ENCODE results near the gene RFPL1.

RFPL1 gene

DNA sequence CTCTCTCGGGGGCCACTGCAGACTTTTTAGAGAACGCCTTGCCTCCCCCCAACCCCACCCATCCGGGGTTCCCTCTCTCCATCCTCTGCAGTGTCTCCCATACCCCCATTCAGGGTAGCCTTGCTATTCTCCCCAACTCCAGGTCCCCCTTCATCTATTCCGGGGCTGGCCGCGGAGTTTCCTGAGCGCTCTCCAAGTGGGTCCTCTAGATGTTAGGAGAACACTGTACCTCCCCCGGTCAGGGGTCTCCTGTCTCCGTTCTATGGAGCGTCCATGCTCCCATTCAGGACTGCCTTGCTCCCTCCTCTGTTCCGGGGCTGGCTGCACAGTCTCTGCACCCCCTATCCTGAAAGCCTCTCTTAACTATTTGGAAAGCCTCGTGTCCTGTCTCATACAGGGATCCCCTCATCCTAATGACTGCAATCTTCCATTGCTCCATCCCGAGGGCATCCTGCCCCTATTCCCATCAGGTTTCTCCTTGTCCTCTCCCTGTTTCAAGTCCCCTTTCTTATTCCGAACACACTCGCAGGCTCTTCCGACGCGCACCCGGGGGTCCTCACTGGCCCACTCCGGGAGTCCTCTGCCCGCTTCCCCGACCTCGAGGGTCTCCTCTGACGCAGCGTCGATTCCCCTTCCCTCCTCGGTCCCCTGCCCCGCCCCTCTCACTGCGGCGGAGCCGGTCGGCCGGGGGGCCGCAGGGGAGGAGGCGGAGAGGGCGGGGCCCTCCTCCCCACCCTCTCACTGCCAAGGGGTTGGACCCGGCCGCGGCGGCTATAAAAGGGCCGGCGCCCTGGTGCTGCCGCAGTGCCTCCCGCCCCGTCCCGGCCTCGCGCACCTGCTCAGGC, 41.3 kb downstream of the RFPL1 start, which contains the start of gene NEFH:
TSS of gene NEFH (plus strand) at position 802 of the 845 bp plus-strand sequence. CDS start 45 bp downstream, outside the sequence.
- Histone ChIP-seq H3K4me1 (ENCODE audit: control insufficient read depth, insufficient read depth, low read length) (peaks cover 31% of the 10 kb centered on the region), H3K4me3 (ENCODE audit: low read depth, low read length) (peak within 1 kb of the TSS; percentile 63), H3K27ac (ENCODE audit: low read depth, low read length) (no peak within 1 kb of the TSS), H3K9ac (ENCODE audit: low read depth, low read length) (peak within 1 kb of the TSS; percentile 16; the same call in 1 of the 2 replicates), H3K36me3 (ENCODE audit: control insufficient read depth, insufficient read depth, low read length) (peaks cover 5% of the 10 kb centered on the region; the same call in 1 of the 2 replicates), H3K27me3 (ENCODE audit: control insufficient read depth, insufficient read depth, low read length) (peaks cover 50% of the 10 kb centered on the region), H3K9me3 (ENCODE audit: control insufficient read depth, insufficient read depth, low read length) (no peaks in the 10 kb centered on the region)

DNA sequence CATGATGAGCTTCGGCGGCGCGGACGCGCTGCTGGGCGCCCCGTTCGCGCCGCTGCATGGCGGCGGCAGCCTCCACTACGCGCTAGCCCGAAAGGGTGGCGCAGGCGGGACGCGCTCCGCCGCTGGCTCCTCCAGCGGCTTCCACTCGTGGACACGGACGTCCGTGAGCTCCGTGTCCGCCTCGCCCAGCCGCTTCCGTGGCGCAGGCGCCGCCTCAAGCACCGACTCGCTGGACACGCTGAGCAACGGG, 41.8 kb downstream of the RFPL1 start:
- Histone ChIP-seq H3K27me3 (ENCODE audit: control insufficient read depth, insufficient read depth, low read length) (peaks cover 50% of the 10 kb centered on the region), H3K36me3 (ENCODE audit: control insufficient read depth, insufficient read depth, low read length) (peaks cover 9% of the 10 kb centered on the region), H3K9ac (ENCODE audit: low read depth, low read length) (no peak overlapping the region), H3K4me1 (ENCODE audit: control insufficient read depth, insufficient read depth, low read length) (peaks cover 31% of the 10 kb centered on the region), H3K4me3 (ENCODE audit: low read depth, low read length) (peak overlapping the region; percentile 63), H3K27ac (ENCODE audit: low read depth, low read length) (no peak overlapping the region), H3K9me3 (ENCODE audit: control insufficient read depth, insufficient read depth, low read length) (no peaks in the 10 kb centered on the region)

DNA sequence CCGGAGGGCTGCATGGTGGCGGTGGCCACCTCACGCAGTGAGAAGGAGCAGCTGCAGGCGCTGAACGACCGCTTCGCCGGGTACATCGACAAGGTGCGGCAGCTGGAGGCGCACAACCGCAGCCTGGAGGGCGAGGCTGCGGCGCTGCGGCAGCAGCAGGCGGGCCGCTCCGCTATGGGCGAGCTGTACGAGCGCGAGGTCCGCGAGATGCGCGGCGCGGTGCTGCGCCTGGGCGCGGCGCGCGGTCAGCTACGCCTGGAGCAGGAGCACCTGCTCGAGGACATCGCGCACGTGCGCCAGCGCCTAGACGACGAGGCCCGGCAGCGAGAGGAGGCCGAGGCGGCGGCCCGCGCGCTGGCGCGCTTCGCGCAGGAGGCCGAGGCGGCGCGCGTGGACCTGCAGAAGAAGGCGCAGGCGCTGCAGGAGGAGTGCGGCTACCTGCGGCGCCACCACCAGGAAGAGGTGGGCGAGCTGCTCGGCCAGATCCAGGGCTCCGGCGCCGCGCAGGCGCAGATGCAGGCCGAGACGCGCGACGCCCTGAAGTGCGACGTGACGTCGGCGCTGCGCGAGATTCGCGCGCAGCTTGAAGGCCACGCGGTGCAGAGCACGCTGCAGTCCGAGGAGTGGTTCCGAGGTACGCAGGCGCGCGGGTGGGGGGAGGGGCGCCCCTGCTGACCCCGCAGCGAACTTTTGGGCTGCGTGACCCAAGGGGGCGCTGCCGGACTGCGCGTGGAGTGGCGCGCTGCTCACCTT, 42.3 kb downstream of the RFPL1 start:
- Histone ChIP-seq H3K9ac (ENCODE audit: low read depth, low read length) (peak overlapping the region; percentile 16; the same call in 1 of the 2 replicates), H3K27ac (ENCODE audit: low read depth, low read length) (no peak overlapping the region), H3K4me1 (ENCODE audit: control insufficient read depth, insufficient read depth, low read length) (peaks cover 31% of the 10 kb centered on the region), H3K36me3 (ENCODE audit: control insufficient read depth, insufficient read depth, low read length) (peaks cover 14% of the 10 kb centered on the region), H3K27me3 (ENCODE audit: control insufficient read depth, insufficient read depth, low read length) (peaks cover 50% of the 10 kb centered on the region), H3K9me3 (ENCODE audit: control insufficient read depth, insufficient read depth, low read length) (no peaks in the 10 kb centered on the region), H3K4me3 (ENCODE audit: low read depth, low read length) (peak overlapping the region; percentile 63)

DNA sequence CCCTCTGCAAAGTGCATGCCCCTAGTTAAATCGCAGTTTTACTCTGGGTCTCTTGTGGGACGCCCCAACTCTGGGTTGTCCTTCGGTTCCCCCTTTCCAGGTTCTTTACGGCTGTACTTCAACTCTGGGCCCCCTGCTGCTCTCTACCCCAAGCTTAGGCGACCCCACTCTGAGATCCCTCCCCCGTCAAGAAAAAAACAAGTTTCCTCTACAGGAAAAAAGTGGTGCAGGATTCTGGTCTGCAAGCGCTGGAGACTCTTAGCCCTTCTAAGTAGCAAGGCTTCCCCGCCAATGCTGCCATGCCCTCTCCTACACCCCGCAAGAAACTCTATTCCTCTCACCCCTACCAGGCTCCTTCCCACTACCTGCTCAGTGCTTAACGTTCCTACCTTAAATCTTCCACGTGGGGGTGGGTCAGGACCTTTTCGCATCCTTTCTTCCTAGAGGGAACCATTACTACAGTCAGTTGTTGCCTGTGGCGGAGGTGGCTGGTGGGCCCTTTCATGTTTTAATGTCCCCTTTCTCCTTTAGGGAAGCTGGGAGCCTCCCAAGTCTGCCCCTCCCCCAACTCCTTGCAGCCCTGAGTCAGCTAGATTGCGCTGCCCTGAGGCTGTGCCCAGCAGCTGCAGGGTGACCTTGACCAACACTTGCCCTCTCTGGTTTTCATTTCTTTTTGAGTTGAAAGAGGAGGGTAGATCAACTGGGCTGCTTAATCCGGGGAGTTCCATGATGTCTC, 43.0 kb downstream of the RFPL1 start:
- H3K4me1 ChIP-seq (ENCODE audit: control insufficient read depth, insufficient read depth, low read length) = peaks cover 31% of the 10 kb centered on the region
- H3K4me3 ChIP-seq (ENCODE audit: low read depth, low read length) = peak overlapping the region; percentile 63
- H3K36me3 ChIP-seq (ENCODE audit: control insufficient read depth, insufficient read depth, low read length) = peaks cover 19% of the 10 kb centered on the region
- H3K9me3 ChIP-seq (ENCODE audit: control insufficient read depth, insufficient read depth, low read length) = no peaks in the 10 kb centered on the region
- H3K27me3 ChIP-seq (ENCODE audit: control insufficient read depth, insufficient read depth, low read length) = peaks cover 50% of the 10 kb centered on the region
- H3K9ac ChIP-seq (ENCODE audit: low read depth, low read length) = peak overlapping the region; percentile 16; the same call in 1 of the 2 replicates
- H3K27ac ChIP-seq (ENCODE audit: low read depth, low read length) = no peak overlapping the region

DNA sequence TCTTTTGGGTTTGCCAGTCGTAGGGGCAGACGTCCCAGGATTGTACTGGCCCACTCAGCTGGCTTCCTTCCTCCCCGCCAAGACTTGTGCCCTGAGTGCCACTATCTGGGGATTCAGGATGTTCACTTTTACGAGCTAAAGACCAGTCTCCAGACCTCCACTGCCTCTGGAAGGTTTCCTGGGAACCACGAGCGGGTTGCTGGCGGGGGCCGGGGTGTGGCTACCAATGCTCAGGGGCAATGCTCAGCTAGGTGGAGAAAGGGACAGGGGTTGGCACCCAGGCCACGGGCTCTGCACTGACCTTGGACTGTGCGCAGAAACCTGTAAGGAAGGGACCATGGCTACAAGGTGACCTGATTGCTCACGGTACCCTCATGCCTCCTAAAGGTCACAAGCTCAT, 43.9 kb downstream of the RFPL1 start:
- Histone ChIP-seq H3K27me3 (ENCODE audit: control insufficient read depth, insufficient read depth, low read length) (peaks cover 50% of the 10 kb centered on the region), H3K9me3 (ENCODE audit: control insufficient read depth, insufficient read depth, low read length) (no peaks in the 10 kb centered on the region), H3K36me3 (ENCODE audit: control insufficient read depth, insufficient read depth, low read length) (peaks cover 24% of the 10 kb centered on the region), H3K9ac (ENCODE audit: low read depth, low read length) (no peak overlapping the region), H3K4me1 (ENCODE audit: control insufficient read depth, insufficient read depth, low read length) (peaks cover 31% of the 10 kb centered on the region), H3K27ac (ENCODE audit: low read depth, low read length) (no peak overlapping the region), H3K4me3 (ENCODE audit: low read depth, low read length) (peak overlapping the region; percentile 63; the same call in 1 of the 2 replicates)

DNA sequence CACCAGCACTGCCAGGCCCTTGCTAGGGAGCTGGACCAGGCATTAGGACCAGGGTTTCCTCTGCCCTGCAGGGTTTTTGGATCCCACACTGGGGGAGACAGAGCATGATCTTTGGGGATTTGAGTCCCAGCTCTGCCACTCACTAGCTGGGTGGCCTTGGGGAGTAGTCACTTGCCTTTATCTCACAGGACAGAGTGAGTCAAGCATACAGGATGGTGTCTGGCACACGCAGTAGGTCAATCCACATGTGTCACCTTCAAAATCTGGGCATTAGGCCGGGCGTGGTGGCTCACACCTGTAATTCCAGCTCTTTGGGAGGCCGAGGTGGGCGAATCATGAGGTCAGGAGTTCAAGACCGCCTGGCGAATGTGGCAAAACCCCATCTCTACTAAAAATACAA, 44.3 kb downstream of the RFPL1 start:
- Histone ChIP-seq H3K4me3 (ENCODE audit: low read depth, low read length) (no peak overlapping the region), H3K4me1 (ENCODE audit: control insufficient read depth, insufficient read depth, low read length) (peaks cover 27% of the 10 kb centered on the region), H3K27ac (ENCODE audit: low read depth, low read length) (no peak overlapping the region), H3K36me3 (ENCODE audit: control insufficient read depth, insufficient read depth, low read length) (peaks cover 28% of the 10 kb centered on the region), H3K9ac (ENCODE audit: low read depth, low read length) (no peak overlapping the region), H3K9me3 (ENCODE audit: control insufficient read depth, insufficient read depth, low read length) (no peaks in the 10 kb centered on the region), H3K27me3 (ENCODE audit: control insufficient read depth, insufficient read depth, low read length) (peaks cover 45% of the 10 kb centered on the region)

DNA sequence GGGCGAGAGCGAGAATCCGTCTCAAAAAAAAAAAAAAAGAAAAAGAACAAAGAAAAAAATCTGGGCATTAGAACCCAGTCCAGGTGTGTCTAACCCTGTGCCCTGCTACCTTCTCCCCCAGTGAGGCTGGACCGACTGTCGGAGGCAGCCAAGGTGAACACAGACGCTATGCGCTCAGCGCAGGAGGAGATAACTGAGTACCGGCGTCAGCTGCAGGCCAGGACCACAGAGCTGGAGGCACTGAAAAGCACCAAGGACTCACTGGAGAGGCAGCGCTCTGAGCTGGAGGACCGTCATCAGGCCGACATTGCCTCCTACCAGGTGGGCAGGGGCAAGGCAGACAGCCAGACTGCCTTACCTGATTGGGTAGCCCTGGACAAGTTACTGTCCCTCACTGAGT, 44.9 kb downstream of the RFPL1 start:
- no peaks in the 10 kb centered on the region for H3K9me3 ChIP-seq (ENCODE audit: control insufficient read depth, insufficient read depth, low read length)
- peaks cover 29% of the 10 kb centered on the region for H3K36me3 ChIP-seq (ENCODE audit: control insufficient read depth, insufficient read depth, low read length)
- no peak overlapping the region for H3K4me3 ChIP-seq (ENCODE audit: low read depth, low read length)
- peaks cover 22% of the 10 kb centered on the region for H3K4me1 ChIP-seq (ENCODE audit: control insufficient read depth, insufficient read depth, low read length)
- no peak overlapping the region for H3K27ac ChIP-seq (ENCODE audit: low read depth, low read length)
- H3K27me3 ChIP-seq (ENCODE audit: control insufficient read depth, insufficient read depth, low read length) = peaks cover 40% of the 10 kb centered on the region
- no peak overlapping the region for H3K9ac ChIP-seq (ENCODE audit: low read depth, low read length)

DNA sequence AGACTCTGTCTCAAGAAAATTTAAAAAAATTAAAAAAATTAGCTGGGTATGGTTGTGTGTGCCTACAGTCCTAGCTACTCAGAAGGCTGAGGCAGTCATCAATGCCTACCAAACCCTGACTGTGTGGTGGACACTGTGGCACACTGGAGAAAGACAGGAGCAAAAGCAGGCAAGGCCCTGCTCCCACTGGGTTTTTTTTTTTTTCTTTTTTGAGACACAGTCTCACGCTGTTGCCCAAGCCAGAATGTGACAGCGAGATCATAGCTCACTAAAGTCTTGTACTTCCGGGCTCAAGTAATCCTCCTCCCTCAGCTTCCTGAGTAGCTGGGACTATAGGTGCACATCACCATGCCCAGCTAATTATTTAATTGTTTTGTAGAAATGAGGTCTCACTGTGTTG, 46.3 kb downstream of the RFPL1 start:
- Histone ChIP-seq H3K4me3 (ENCODE audit: low read depth, low read length) (no peak overlapping the region), H3K27me3 (ENCODE audit: control insufficient read depth, insufficient read depth, low read length) (peaks cover 26% of the 10 kb centered on the region), H3K9me3 (ENCODE audit: control insufficient read depth, insufficient read depth, low read length) (no peaks in the 10 kb centered on the region), H3K27ac (ENCODE audit: low read depth, low read length) (no peak overlapping the region), H3K36me3 (ENCODE audit: control insufficient read depth, insufficient read depth, low read length) (peaks cover 35% of the 10 kb centered on the region), H3K9ac (ENCODE audit: low read depth, low read length) (no peak overlapping the region), H3K4me1 (ENCODE audit: control insufficient read depth, insufficient read depth, low read length) (peaks cover 13% of the 10 kb centered on the region)

DNA sequence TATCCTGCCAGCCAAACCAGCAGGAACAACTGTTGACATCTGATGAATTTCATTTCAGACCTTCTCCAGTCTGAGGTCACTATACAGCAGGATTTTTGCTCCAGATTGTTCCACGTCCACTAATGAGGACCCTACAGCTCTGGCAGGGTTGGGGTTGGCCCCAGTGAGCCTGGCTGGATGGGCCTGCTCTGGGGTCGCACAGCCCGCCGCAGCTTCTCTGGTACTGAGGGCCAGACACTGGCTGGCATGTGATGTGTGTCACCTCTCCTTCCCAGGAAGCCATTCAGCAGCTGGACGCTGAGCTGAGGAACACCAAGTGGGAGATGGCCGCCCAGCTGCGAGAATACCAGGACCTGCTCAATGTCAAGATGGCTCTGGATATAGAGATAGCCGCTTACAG, 47.1 kb downstream of the RFPL1 start:
- no peak overlapping the region for H3K9ac ChIP-seq (ENCODE audit: low read depth, low read length)
- peaks cover 35% of the 10 kb centered on the region for H3K36me3 ChIP-seq (ENCODE audit: control insufficient read depth, insufficient read depth, low read length)
- H3K4me3 ChIP-seq (ENCODE audit: low read depth, low read length) = no peak overlapping the region
- H3K27me3 ChIP-seq (ENCODE audit: control insufficient read depth, insufficient read depth, low read length) = peaks cover 18% of the 10 kb centered on the region
- no peaks in the 10 kb centered on the region for H3K9me3 ChIP-seq (ENCODE audit: control insufficient read depth, insufficient read depth, low read length)
- peaks cover 13% of the 10 kb centered on the region for H3K4me1 ChIP-seq (ENCODE audit: control insufficient read depth, insufficient read depth, low read length)
- no peak overlapping the region for H3K27ac ChIP-seq (ENCODE audit: low read depth, low read length)

DNA sequence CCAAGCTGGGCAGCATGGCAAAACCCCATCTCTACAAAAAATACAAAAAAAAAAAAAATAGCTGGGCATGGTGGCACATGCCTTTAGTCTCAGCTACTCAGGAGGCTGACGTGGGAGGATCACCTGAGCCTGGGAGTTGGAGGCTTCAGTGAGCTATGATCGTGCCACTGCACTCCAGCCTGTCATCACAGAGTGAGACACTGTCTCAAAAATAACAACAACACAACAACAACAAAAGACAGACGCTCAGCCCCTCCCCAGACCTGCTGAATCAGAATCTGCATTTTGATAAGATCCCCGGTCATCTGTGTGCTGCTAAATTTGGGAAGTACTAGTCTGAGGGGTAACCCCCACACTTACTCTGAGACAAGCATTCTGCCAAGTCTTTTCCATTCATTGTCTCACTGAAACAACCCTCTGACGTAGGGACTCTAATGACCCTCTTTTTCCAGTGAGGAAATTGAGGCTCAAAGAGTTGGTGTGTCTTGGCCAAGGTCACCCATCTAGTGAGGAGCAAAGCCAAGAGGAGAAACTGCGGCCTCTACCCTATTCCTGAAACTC, 49.1 kb downstream of the RFPL1 start:
- Histone ChIP-seq H3K27ac (ENCODE audit: low read depth, low read length) (no peak overlapping the region), H3K9me3 (ENCODE audit: control insufficient read depth, insufficient read depth, low read length) (no peaks in the 10 kb centered on the region), H3K4me3 (ENCODE audit: low read depth, low read length) (no peak overlapping the region), H3K4me1 (ENCODE audit: control insufficient read depth, insufficient read depth, low read length) (peaks cover 1% of the 10 kb centered on the region; the same call in 1 of the 2 replicates), H3K9ac (ENCODE audit: low read depth, low read length) (no peak overlapping the region), H3K27me3 (ENCODE audit: control insufficient read depth, insufficient read depth, low read length) (0 out of 2 replicates have a peak, but pooled peaks cover 1% of the 10 kb centered on the region), H3K36me3 (ENCODE audit: control insufficient read depth, insufficient read depth, low read length) (peaks cover 35% of the 10 kb centered on the region)

Measured in HUES48 (cell line).